ENCODE data around the gene EME1. TPM values are rescaled to one million over a fixed set of nuclear protein-coding genes. Genes with fewer than 3 reads are reported as not detected.
A peak's percentile ranks its signal among the peaks of the same experiment; 100 is the strongest.

EME1 gene
- total and polyA plus RNA-seq, 2 experiments from 2014 or later, result 5.2 to 13.4 TPM

DNA sequence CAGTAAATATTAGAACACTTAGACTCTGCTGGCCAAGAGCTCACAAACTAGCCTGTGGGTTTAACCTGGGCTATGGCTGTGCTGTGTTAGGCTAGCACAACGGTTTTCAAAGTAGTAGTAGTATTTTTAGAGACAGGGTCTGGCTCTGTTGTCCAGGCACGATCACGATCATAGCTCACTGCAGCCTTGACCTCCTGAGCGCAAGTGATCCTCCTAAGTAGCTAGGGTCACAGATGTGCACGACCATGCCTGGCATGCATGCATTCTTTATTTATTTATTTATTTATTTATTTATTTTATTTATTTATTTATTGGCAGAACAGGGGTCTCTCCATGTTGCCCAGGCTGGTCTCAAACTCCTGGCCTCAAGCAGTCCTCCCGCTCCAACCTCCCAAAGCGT, 10.4 kb upstream of the EME1 start:
- H3K36me3 ChIP-seq, result peaks cover 5% of the 10 kb centered on the region
- H3K4me3 ChIP-seq, result no peak overlapping the region
- no peaks in the 10 kb centered on the region for H3K9me3 ChIP-seq (ENCODE audit: low read depth)
- DNase-seq (ENCODE audit: low read depth in 1 of 2, low spot score in 1 of 2), result no peak
- peaks cover 14% of the 10 kb centered on the region for H3K4me1 ChIP-seq (ENCODE audit: low read depth)
- no peak overlapping the region for H3K27ac ChIP-seq
- TF ChIP-seq, protein P1, sequence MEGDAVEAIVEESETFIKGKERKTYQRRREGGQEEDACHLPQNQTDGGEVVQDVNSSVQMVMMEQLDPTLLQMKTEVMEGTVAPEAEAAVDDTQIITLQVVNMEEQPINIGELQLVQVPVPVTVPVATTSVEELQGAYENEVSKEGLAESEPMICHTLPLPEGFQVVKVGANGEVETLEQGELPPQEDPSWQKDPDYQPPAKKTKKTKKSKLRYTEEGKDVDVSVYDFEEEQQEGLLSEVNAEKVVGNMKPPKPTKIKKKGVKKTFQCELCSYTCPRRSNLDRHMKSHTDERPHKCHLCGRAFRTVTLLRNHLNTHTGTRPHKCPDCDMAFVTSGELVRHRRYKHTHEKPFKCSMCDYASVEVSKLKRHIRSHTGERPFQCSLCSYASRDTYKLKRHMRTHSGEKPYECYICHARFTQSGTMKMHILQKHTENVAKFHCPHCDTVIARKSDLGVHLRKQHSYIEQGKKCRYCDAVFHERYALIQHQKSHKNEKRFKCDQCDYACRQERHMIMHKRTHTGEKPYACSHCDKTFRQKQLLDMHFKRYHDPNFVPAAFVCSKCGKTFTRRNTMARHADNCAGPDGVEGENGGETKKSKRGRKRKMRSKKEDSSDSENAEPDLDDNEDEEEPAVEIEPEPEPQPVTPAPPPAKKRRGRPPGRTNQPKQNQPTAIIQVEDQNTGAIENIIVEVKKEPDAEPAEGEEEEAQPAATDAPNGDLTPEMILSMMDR (IDR thresholded peaks at IDR 0.05; ENCODE audit: low read depth, low read length), result no peak
- H3K27me3 ChIP-seq, result no peaks in the 10 kb centered on the region

DNA sequence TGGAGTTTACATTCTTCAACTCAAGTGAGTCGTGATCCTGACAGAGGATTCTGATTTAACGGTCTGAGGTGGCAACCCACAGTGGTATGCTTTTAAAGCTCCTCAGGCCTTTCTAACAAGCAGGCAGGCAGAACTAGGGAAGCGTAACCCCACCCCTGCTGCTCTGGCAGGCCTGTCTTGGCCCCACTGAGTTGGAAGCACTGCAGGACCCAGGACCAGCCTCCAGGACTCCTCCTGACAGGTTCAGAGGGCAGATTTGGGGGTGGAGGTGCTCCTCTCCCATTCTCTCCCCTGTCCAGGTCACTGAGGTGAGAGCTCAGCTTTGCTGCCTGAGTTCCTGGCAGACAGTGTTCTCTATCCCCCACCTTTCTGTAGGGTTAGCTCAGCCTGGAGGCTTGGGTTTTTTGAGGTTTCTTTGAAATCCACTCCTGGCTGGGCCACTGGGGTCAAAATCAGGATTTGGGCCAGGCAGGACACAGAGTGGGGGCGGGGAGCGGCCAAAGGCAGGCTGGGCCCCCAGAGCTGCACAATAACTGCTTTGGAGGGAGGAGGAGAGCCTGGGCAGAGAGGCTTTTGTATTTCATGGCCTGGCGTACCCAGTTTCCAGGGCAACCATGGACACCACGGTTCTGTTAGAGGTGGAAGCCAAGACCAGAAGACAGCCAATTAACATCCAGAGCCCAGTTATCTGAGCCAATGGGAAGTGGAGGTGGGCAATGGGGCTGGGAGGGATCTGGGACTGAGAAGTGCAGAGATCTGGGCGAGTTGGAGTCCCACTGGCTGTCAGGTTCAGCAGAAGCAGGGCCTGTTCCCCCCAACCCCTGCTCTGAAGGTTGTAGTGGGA, 9.6 kb upstream of the EME1 start:
- Histone ChIP-seq H3K9me3 (ENCODE audit: low read depth) (no peaks in the 10 kb centered on the region), H3K27me3 (no peaks in the 10 kb centered on the region), H3K4me1 (ENCODE audit: low read depth) (peaks cover 14% of the 10 kb centered on the region), H3K36me3 (peaks cover 11% of the 10 kb centered on the region), H3K27ac (peak overlapping the region; percentile 14), H3K4me3 (no peak overlapping the region)
- TF ChIP-seq, protein P1 (IDR thresholded peaks at IDR 0.05; ENCODE audit: low read depth, low read length), result no peak
- DNase-seq (ENCODE audit: low read depth in 1 of 2, low spot score in 1 of 2), result peak; percentile 60 to 78

GRCh38 chr17:50364061-50364458, 9.0 kb upstream of the EME1 start:
- TF ChIP-seq, protein P1 (IDR thresholded peaks at IDR 0.05; ENCODE audit: low read depth, low read length), result no peak
- Histone ChIP-seq H3K27ac (peak overlapping the region; percentile 14), H3K36me3 (peaks cover 13% of the 10 kb centered on the region), H3K4me1 (ENCODE audit: low read depth) (peaks cover 14% of the 10 kb centered on the region), H3K27me3 (no peaks in the 10 kb centered on the region), H3K4me3 (no peak overlapping the region), H3K9me3 (ENCODE audit: low read depth) (no peaks in the 10 kb centered on the region)
- DNase-seq (ENCODE audit: low read depth in 1 of 2, low spot score in 1 of 2), result no peak

DNA sequence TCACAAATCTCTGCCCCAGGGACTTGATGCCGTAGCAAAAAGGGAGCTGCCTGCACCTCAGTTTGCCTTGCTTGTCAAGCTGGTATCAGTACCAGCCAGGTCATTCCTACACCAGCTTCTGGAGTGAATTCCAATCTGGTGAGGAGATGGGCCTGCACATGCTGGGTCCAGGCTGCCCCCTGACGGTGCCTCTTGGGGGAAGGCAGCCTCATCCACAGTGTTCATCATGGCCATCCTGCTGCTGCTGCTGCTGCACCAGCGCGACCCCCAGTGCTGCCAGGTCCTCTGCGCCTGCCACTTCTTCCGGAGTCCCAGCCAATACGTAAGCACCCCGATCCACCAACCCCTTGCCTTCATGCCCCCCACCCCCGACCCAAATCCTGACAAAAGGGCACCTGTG, 8.3 kb upstream of the EME1 start:
- no peaks in the 10 kb centered on the region for H3K27me3 ChIP-seq
- H3K4me3 ChIP-seq, result no peak overlapping the region
- H3K4me1 ChIP-seq (ENCODE audit: low read depth), result peaks cover 14% of the 10 kb centered on the region
- DNase-seq (ENCODE audit: low read depth in 1 of 2, low spot score in 1 of 2), result no peak
- H3K36me3 ChIP-seq, result peaks cover 19% of the 10 kb centered on the region
- peak overlapping the region; percentile 14 for H3K27ac ChIP-seq
- no peaks in the 10 kb centered on the region for H3K9me3 ChIP-seq (ENCODE audit: low read depth)
- TF ChIP-seq, protein P1 (IDR thresholded peaks at IDR 0.05; ENCODE audit: low read depth, low read length), result no peak

- no peak for DNase-seq (ENCODE audit: low read depth in 1 of 2, low spot score in 1 of 2)
- Histone ChIP-seq H3K36me3 (peaks cover 21% of the 10 kb centered on the region), H3K9me3 (ENCODE audit: low read depth) (no peaks in the 10 kb centered on the region), H3K27me3 (no peaks in the 10 kb centered on the region), H3K27ac (peak overlapping the region; percentile 14), H3K4me3 (no peak overlapping the region), H3K4me1 (ENCODE audit: low read depth) (peaks cover 14% of the 10 kb centered on the region)
- TF ChIP-seq, protein P1 (IDR thresholded peaks at IDR 0.05; ENCODE audit: low read depth, low read length), result no peak
These were observed 7.9 kb upstream of the EME1 start for GRCh38 chr17:50365165-50365564.
